PC-9 (cell line): ENCODE measurements around the gene TMEM235. TPM values are rescaled to one million over a fixed set of nuclear protein-coding genes. Genes with fewer than 3 reads are reported as not detected.
A peak's percentile ranks its signal among the peaks of the same experiment; 100 is the strongest.

ENCODE experiments used
- BruUV-seq: library from RNA; stranded (reverse); fragments of 400-500 nt; replicated peaks from 2 replicates; lab custom pipeline; 2021; lab: Mats Ljungman, UMichigan
- CTCF ChIA-PET: fragments of 300-600 bp; sonication (Branson Sonifier 250); formaldehyde crosslinking; loops from one replicate; lab custom pipeline; 2022; ENCODE audit warnings: antibody characterized with exemption; lab: Charles Lee
- POLR2A ChIA-PET: fragments of 300-600 bp; sonication (Branson Sonifier 250); formaldehyde crosslinking; loops from one replicate; lab custom pipeline; 2022; ENCODE audit warnings: antibody characterized with exemption; ENCODE audit not compliant: unreplicated experiment; lab: Charles Lee
- DNase-seq, 2 experiments: peaks; one replicate each; pipeline versions ENCODE4 v3.0.0 to v3.0.0-alpha.2; 2015 to 2022; ENCODE audit warnings: mixed read lengths in 1 of 2
- H2AFZ ChIP-seq: fragments of 200-600 bp; sonication (generic); 2 replicates; pipeline ENCODE4 v1.8.1; 2017; ENCODE audit warnings: antibody characterized with exemption
- H3F3A ChIP-seq: fragments of 200-600 bp; sonication (generic); 2 replicates; pipeline ENCODE4 v1.8.1; 2017; ENCODE audit warnings: antibody characterized with exemption, mild to moderate bottlenecking, low read depth; ENCODE audit not compliant: insufficient read depth
- H3K27ac ChIP-seq: fragments of 200-600 bp; sonication (generic); 2 replicates; pipeline ENCODE4 v1.6.1; 2016; ENCODE audit warnings: mixed run types
- H3K27me3 ChIP-seq: fragments of 200-600 bp; sonication (generic); 2 replicates; pipeline ENCODE4 v1.6.1; 2016; ENCODE audit warnings: low read depth, mixed run types; ENCODE audit not compliant: insufficient read depth
- H3K36me3 ChIP-seq: fragments of 200-600 bp; sonication (generic); 2 replicates; pipeline ENCODE4 v1.6.1; 2016; ENCODE audit warnings: low read depth, mixed run types
- H3K4me1 ChIP-seq: fragments of 200-600 bp; sonication (generic); replicated peaks from 2 replicates; pipeline ENCODE4 v1.6.1; 2016; ENCODE audit warnings: mixed run types; ENCODE audit not compliant: insufficient read depth
- H3K4me2 ChIP-seq: fragments of 200-600 bp; sonication (generic); 2 replicates; pipeline ENCODE4 v1.6.1; 2017; ENCODE audit warnings: mixed run types
- H3K4me3 ChIP-seq: fragments of 200-600 bp; sonication (generic); 2 replicates; pipeline ENCODE4 v1.6.1; 2016; ENCODE audit warnings: mixed run types
- H3K79me2 ChIP-seq: fragments of 200-600 bp; sonication (generic); 2 replicates; pipeline ENCODE4 v1.6.1; 2017; ENCODE audit warnings: low read depth, mixed run types
- H3K9me2 ChIP-seq: fragments of 200-600 bp; sonication (generic); 2 replicates; pipeline ENCODE4 v1.8.1; 2017; ENCODE audit warnings: mild to moderate bottlenecking; ENCODE audit not compliant: insufficient read depth
- H3K9me3 ChIP-seq: fragments of 200-600 bp; sonication (generic); 2 replicates; pipeline ENCODE4 v1.8.1; 2016; ENCODE audit warnings: low read depth; ENCODE audit not compliant: insufficient read depth
- H4K20me1 ChIP-seq: fragments of 200-600 bp; sonication (generic); 2 replicates; pipeline ENCODE4 v1.8.1; 2017; ENCODE audit not compliant: insufficient read depth
- CTCF ChIP-seq: fragments of 200-600 bp; sonication (generic); conservative IDR thresholded peaks from 2 replicates; pipeline ENCODE4 v1.6.1; 2017; ENCODE audit warnings: mixed run types, antibody characterized with exemption, mild to moderate bottlenecking, moderate library complexity
- EZH2 ChIP-seq: fragments of 200-600 bp; sonication (generic); IDR thresholded peaks from 2 replicates; pipeline ENCODE4 v1.8.0; 2017; ENCODE audit warnings: antibody characterized with exemption, low read depth
- intact Hi-C: fragments of 100-400 bp; cut with micrococcal nuclease; formaldehyde crosslinking; loops from one replicate; pipeline ENCODE4 v1.10.0; 2022; ENCODE audit not compliant: unreplicated experiment
- total RNA-seq: library from RNA; stranded (reverse); gene quantifications from 2 replicates; pipeline ENCODE4 v1.2.3, GENCODE V29; 2021

TMEM235 gene
- total RNA-seq, 1 experiment from 2014 or later: not detected

GRCh38 chr17:78271419-78272170 is 40.2 kb downstream of the TMEM235 start:
- Histone ChIP-seq H3F3A (no peaks in the 10 kb centered on the region), H3K9me3 (no peaks in the 10 kb centered on the region), H3K27ac (no peak overlapping the region), H2AFZ (no peak overlapping the region), H3K4me1 (no peaks in the 10 kb centered on the region), H3K36me3 (no peaks in the 10 kb centered on the region), H3K9me2 (no peaks in the 10 kb centered on the region), H3K4me3 (no peak overlapping the region), H3K79me2 (no peaks in the 10 kb centered on the region), H4K20me1 (no peaks in the 10 kb centered on the region), H3K27me3 (peaks cover 8% of the 10 kb centered on the region), H3K4me2 (no peak overlapping the region)
- ChIA-PET POLR2A (interaction anchor here (0.7 kb wide), 1 partner anchor 424 kb away, joined by 3 read pairs; no protein-coding TSS in a partner anchor), CTCF (interaction anchor here (0.5 to 0.6 kb wide), 2 partner anchors 29 to 271 kb away, joined by 3 to 6 read pairs; no protein-coding TSS in a partner anchor)
- DNase-seq: no peak
- TF ChIP-seq EZH2 (no peak), CTCF (no peak)
- no TSS peak for BruUV-seq
- intact Hi-C loops: loop anchor here (5.0 kb wide), 1 partner anchor 91 kb away; the partner anchor contains the start of gene SOCS3

- BruUV-seq: no TSS peak
- H3K4me3 ChIP-seq: peak overlapping the region; percentile 14; the same call in 1 of the 2 replicates
- DNase-seq: peak; percentile 36 to 58
These were observed 40.9 kb downstream of the TMEM235 start for GRCh38 chr17:78272181-78272913.

More at GRCh38 chr17:78272181-78272913, 40.9 kb downstream of the TMEM235 start:
- Histone ChIP-seq H4K20me1 (no peaks in the 10 kb centered on the region), H3F3A (no peaks in the 10 kb centered on the region), H3K36me3 (no peaks in the 10 kb centered on the region), H3K4me2 (peak overlapping the region; percentile 59; the same call in 1 of the 2 replicates), H3K4me1 (no peaks in the 10 kb centered on the region), H3K9me2 (no peaks in the 10 kb centered on the region), H2AFZ (0 out of 2 replicates have a peak overlapping the region, but pooled peaks have one; percentile 43), H3K9me3 (no peaks in the 10 kb centered on the region), H3K27me3 (peaks cover 8% of the 10 kb centered on the region), H3K79me2 (no peaks in the 10 kb centered on the region), H3K27ac (no peak overlapping the region)
- ChIA-PET CTCF (interaction anchor here (0.5 to 0.7 kb wide), 5 partner anchors 13 to 270 kb away, joined by 3 to 8 read pairs (median 3); no protein-coding TSS in a partner anchor), POLR2A (no interaction called here)
- intact Hi-C loops: loop anchor here (5.0 kb wide), 1 partner anchor 90 kb away; the partner anchor contains the start of gene SOCS3
- no peak for TF ChIP-seq EZH2
- TF ChIP-seq CTCF: no peak
